Thoracic aorta (tissue), 2 donors: ENCODE data around the gene STARD10. TPM values are rescaled to one million over a fixed set of nuclear protein-coding genes. Genes with fewer than 3 reads are reported as not detected.

ENCODE experiments used
- ATAC-seq: fragments of 150-250 bp; one replicate; pipeline ENCODE4 v1.8.0; 2017; ENCODE audit warnings: low read depth; ENCODE audit not compliant: insufficient number of reproducible peaks, low FRiP score
- DNase-seq: peaks from one replicate; pipeline ENCODE4 v3.0.0-alpha.2; 2020; ENCODE audit warnings: low spot score
- H3K27ac ChIP-seq, 2 donors: fragments of 200-600 bp; sonication (generic); 1 replicate in 1 of 2; 2 replicates in 1 of 2; pipeline ENCODE4 v1.5.1; 2016; ENCODE audit warnings: mild to moderate bottlenecking in 2 of 2, moderate library complexity in 2 of 2
- H3K27me3 ChIP-seq: fragments of 200-600 bp; sonication (generic); replicated peaks from 2 replicates; pipeline ENCODE4 v1.6.0; 2016; ENCODE audit warnings: mild to moderate bottlenecking; ENCODE audit not compliant: insufficient read depth
- H3K36me3 ChIP-seq: fragments of 200-600 bp; sonication (generic); one replicate; pipeline ENCODE4 v1.5.1; 2016
- H3K4me1 ChIP-seq, 2 donors: fragments of 200-600 bp; sonication (generic); 1 replicate in 1 of 2; 2 replicates in 1 of 2; pipeline versions ENCODE4 v1.5.1 to v1.6.0; 2016; ENCODE audit warnings: low read depth in 2 of 2, mild to moderate bottlenecking in 1 of 2; ENCODE audit not compliant: control insufficient read depth in 1 of 2
- H3K4me3 ChIP-seq: fragments of 200-600 bp; sonication (generic); 2 replicates; pipeline ENCODE4 v1.5.1; 2016; ENCODE audit warnings: mild to moderate bottlenecking
- H3K9me3 ChIP-seq: fragments of 200-600 bp; sonication (generic); 2 replicates; pipeline ENCODE4 v1.5.1; 2016
- total RNA-seq, 2 donors: library from RNA; depleted of rRNA; stranded (reverse); fragments of >200 nt; gene quantifications; one replicate each; pipeline versions ENCODE4 v1.1.0 to v1.2.3, GENCODE V29; 2016
- TF ChIP-seq, protein P1 (sequence below): fragments of 200-600 bp; sonication (generic); IDR thresholded peaks from one replicate; pipeline ENCODE4 v1.5.1; 2019; ENCODE audit warnings: antibody characterized with exemption

Gene STARD10
- total RNA-seq, 2 donors from 2014 or later = 24.3 to 57.3 TPM

DNA sequence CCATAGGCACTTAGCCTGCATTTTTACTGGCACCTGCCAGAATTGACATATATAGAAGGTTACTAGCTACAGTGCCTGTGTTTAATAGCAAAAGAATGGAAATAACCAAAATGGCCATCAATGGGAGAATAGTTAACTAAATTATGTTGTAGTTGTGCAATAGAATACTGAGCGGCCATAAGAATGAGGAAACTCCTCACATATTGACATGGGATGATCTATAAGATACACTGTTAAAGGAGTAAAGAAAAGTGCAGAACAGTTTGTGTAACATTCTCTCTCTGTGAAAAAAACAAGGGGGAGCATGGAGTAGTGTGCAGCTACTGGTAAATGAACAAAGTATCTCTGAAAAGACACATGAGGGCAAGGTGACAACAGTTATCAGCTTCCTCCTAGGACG is 63.1 kb downstream of the STARD10 start:
- DNase-seq = no peak
- TF ChIP-seq, protein P1, sequence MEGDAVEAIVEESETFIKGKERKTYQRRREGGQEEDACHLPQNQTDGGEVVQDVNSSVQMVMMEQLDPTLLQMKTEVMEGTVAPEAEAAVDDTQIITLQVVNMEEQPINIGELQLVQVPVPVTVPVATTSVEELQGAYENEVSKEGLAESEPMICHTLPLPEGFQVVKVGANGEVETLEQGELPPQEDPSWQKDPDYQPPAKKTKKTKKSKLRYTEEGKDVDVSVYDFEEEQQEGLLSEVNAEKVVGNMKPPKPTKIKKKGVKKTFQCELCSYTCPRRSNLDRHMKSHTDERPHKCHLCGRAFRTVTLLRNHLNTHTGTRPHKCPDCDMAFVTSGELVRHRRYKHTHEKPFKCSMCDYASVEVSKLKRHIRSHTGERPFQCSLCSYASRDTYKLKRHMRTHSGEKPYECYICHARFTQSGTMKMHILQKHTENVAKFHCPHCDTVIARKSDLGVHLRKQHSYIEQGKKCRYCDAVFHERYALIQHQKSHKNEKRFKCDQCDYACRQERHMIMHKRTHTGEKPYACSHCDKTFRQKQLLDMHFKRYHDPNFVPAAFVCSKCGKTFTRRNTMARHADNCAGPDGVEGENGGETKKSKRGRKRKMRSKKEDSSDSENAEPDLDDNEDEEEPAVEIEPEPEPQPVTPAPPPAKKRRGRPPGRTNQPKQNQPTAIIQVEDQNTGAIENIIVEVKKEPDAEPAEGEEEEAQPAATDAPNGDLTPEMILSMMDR = no peak
- Histone ChIP-seq H3K27me3 (no peaks in the 10 kb centered on the region), H3K4me3 (no peak overlapping the region), H3K4me1 (peaks cover 1 to 2% of the 10 kb centered on the region in 2 donors), H3K27ac (no peak overlapping the region), H3K9me3 (no peaks in the 10 kb centered on the region), H3K36me3 (no peaks in the 10 kb centered on the region)
- no peak for ATAC-seq

DNA sequence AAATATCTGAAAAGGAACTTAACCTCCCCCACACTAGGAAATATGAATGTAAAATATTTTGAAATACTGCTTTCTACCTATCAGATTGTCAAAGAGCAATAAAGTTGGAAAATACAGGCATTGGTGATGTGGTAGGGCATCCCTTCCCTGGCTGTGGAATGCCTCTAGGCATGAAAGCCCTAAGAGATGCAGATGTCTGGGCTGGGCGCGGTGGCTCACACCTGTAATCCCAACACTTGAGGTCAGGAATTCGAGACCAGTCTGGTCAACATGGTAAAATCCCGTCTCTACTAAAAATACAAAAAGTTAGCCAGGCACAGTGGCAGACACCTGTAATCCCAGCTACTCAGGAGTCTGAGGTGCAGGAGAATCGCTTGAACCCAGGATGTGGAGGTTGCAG is 63.6 kb downstream of the STARD10 start:
- no peaks in the 10 kb centered on the region for H3K9me3 ChIP-seq
- H3K4me3 ChIP-seq = no peak overlapping the region
- no peak overlapping the region for H3K27ac ChIP-seq
- H3K36me3 ChIP-seq = no peaks in the 10 kb centered on the region
- H3K4me1 ChIP-seq = peaks cover 0 to 3% of the 10 kb centered on the region in 2 donors
- ATAC-seq (no peak), DNase-seq (no peak)
- TF ChIP-seq, protein P1 = no peak
- H3K27me3 ChIP-seq = no peaks in the 10 kb centered on the region

GRCh38 chr11:72727521-72727920 is 66.3 kb downstream of the STARD10 start:
- Histone ChIP-seq H3K27ac (no peak overlapping the region), H3K27me3 (no peaks in the 10 kb centered on the region), H3K36me3 (no peaks in the 10 kb centered on the region), H3K4me1 (peaks cover 3 to 16% of the 10 kb centered on the region in 2 donors), H3K4me3 (no peak overlapping the region), H3K9me3 (no peaks in the 10 kb centered on the region)
- no peak for DNase-seq
- ATAC-seq = no peak
- TF ChIP-seq, protein P1 = no peak

DNA sequence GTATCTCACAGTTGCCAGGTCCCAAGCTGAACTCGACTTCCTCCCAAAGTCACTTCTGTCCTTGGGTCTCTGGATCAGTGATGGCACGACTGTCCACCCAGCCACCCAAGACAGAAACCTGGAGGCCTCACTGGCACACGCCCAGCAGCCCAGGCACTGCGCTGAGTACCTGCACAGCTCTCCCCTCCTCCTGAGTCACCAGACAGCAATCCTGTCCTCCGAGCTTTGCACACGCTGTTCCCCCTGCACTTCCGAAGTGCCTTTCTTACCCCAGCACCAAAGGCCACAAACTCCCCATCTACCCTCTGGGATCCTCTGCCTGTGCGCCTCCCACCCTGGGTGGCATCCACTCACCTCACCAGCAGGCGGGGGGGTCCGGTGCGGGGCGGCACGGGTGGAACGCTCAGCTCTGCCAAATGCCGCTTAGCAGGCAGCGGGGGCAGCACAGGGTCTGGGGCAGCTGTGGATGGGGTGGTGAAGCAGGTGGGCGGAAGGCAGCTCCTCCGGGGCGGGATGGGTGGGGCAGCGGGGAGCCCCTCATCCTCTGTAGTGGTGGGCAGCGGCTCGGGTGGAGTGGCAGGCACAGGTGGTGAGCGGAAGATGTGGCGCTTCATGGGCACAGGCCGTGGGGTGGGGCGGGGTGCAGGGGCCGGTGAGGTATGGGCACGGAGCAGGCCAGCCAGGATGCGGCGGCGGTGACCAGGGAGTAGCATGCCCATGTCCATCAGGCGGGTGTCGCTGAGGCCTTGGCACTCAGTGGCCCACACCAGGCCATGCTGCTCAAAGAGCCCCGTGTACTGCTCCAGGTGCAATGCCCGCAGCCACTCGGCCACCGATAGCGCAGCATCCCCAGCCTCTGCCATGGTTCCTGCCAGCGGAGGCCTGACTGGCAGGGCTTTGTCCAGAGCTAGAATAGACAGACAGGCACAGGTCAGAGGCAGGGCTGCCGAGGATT is 67.3 kb downstream of the STARD10 start:
- H3K36me3 ChIP-seq = no peaks in the 10 kb centered on the region
- no peak overlapping the region for H3K27ac ChIP-seq
- H3K9me3 ChIP-seq = no peaks in the 10 kb centered on the region
- DNase-seq (no peak), ATAC-seq (no peak)
- H3K4me1 ChIP-seq = peaks cover 3 to 17% of the 10 kb centered on the region in 2 donors
- no peak overlapping the region for H3K4me3 ChIP-seq
- no peaks in the 10 kb centered on the region for H3K27me3 ChIP-seq
- TF ChIP-seq, protein P1 = no peak

- Histone ChIP-seq H3K9me3 (no peaks in the 10 kb centered on the region), H3K4me3 (no peak overlapping the region), H3K27me3 (no peaks in the 10 kb centered on the region), H3K27ac (no peak overlapping the region), H3K36me3 (no peaks in the 10 kb centered on the region), H3K4me1 (peaks cover 10 to 25% of the 10 kb centered on the region in 2 donors)
- TF ChIP-seq, protein P1 = no peak
- DNase-seq (no peak), ATAC-seq (no peak)
Observed at GRCh38 chr11:72725724-72726028, 68.2 kb downstream of the STARD10 start.
